SK-N-SH (cell line): Measurements from ENCODE around the gene CHST9. TPM values are rescaled to one million over a fixed set of nuclear protein-coding genes. Genes with fewer than 3 reads are reported as not detected.

Experiments used
- CTCF ChIA-PET: fragments of 300-600, 350-600 bp; formaldehyde crosslinking; extraction: SDS; loops from one replicate; lab custom pipeline; 2021; lab: Yijun Ruan, JAX
- POLR2A ChIA-PET: fragments of 350-600 bp; sonication (Branson Sonifier 250); formaldehyde crosslinking; extraction: SDS; loops from one replicate; lab custom pipeline; 2020; ENCODE audit warnings: antibody characterized with exemption, inconsistent platforms; lab: Yijun Ruan, JAX
- DNase-seq: peaks from one replicate; pipeline ENCODE4 v3.0.0; 2012
- H2AFZ ChIP-seq: fragments of 200-600 bp; sonication (generic); 2 replicates; pipeline ENCODE4 v1.8.1; 2016; ENCODE audit warnings: antibody characterized with exemption, mild to moderate bottlenecking, low read depth
- H3F3A ChIP-seq: fragments of 200-600 bp; sonication (generic); replicated peaks from 2 replicates; pipeline ENCODE3; 2016; ENCODE audit warnings: antibody characterized with exemption, mild to moderate bottlenecking; ENCODE audit not compliant: insufficient read depth
- H3K27ac ChIP-seq, 2 experiments: fragments of 200-500 bp in 1 of 2; fragments of 200-600 bp in 1 of 2; sonication (Bioruptor generic) in 1 of 2; sonication (generic), shearing (Covaris generic) in 1 of 2; 2 replicates each; pipeline versions ENCODE4 v1.5.1 to v1.6.1; 2014 to 2016; ENCODE audit warnings: low read depth in 2 of 2, inconsistent platforms in 1 of 2, low read length in 1 of 2, mild to moderate bottlenecking in 1 of 2, mixed read lengths in 1 of 2
- H3K27me3 ChIP-seq: fragments of 200-600 bp; sonication (generic), shearing (Covaris generic); 2 replicates; pipeline ENCODE4 v1.6.1; 2016; ENCODE audit warnings: mixed run types; ENCODE audit not compliant: insufficient read depth
- H3K36me3 ChIP-seq, 2 experiments: fragments of 200-500 bp in 1 of 2; fragments of 200-600 bp in 1 of 2; sonication (Bioruptor generic) in 1 of 2; sonication (generic) in 1 of 2; replicated peaks in 1 of 2; 2 replicates each; pipeline versions ENCODE3 to v1.5.1; 2014 to 2016; ENCODE audit warnings: low read length in 1 of 2, mild to moderate bottlenecking in 1 of 2; ENCODE audit not compliant: insufficient read depth in 2 of 2, control insufficient read depth in 1 of 2
- H3K4me1 ChIP-seq, 2 experiments: fragments of 200-500 bp in 1 of 2; fragments of 200-600 bp in 1 of 2; sonication (Bioruptor generic) in 1 of 2; sonication (generic), shearing (Covaris generic) in 1 of 2; 2 replicates each; pipeline versions ENCODE4 v1.5.1 to v1.6.1; 2014 to 2016; ENCODE audit warnings: low read depth in 1 of 2, low read length in 1 of 2, mixed run types in 1 of 2; ENCODE audit not compliant: insufficient read depth in 2 of 2, control insufficient read depth in 1 of 2
- H3K4me2 ChIP-seq: fragments of 200-600 bp; sonication (generic), shearing (Covaris generic); 2 replicates; pipeline ENCODE4 v1.6.1; 2017; ENCODE audit warnings: mixed run types
- H3K4me3 ChIP-seq, 2 experiments: fragments of 200-500 bp in 1 of 2; fragments of 200-600 bp in 1 of 2; sonication (Bioruptor generic) in 1 of 2; sonication (generic), shearing (Covaris generic) in 1 of 2; 2 replicates each; pipeline versions ENCODE4 v1.5.1 to v1.8.1; 2014 to 2016; ENCODE audit warnings: low read depth in 2 of 2, inconsistent platforms in 1 of 2, low read length in 1 of 2, mild to moderate bottlenecking in 1 of 2, mixed read lengths in 1 of 2, moderate library complexity in 1 of 2
- H3K79me2 ChIP-seq: fragments of 200-600 bp; sonication (generic); 2 replicates; pipeline ENCODE4 v1.8.1; 2017; ENCODE audit warnings: mild to moderate bottlenecking; ENCODE audit not compliant: insufficient read depth
- H3K9ac ChIP-seq: fragments of 200-600 bp; sonication (generic); 2 replicates; pipeline ENCODE4 v1.6.1; 2017; ENCODE audit warnings: mixed run types
- H3K9me2 ChIP-seq: fragments of 200-600 bp; sonication (generic); 2 replicates; pipeline ENCODE4 v1.6.1; 2017; ENCODE audit warnings: mixed run types
- H3K9me3 ChIP-seq: fragments of 200-600 bp; sonication (generic); 2 replicates; pipeline ENCODE4 v1.6.1; 2017; ENCODE audit warnings: mixed run types, mild to moderate bottlenecking, moderate library complexity
- H4K20me1 ChIP-seq: fragments of 200-600 bp; sonication (generic); 2 replicates; pipeline ENCODE4 v1.6.1; 2017; ENCODE audit warnings: mild to moderate bottlenecking, mixed run types; ENCODE audit not compliant: insufficient read depth
- ELF1 ChIP-seq: IDR thresholded peaks from 2 replicates; pipeline ENCODE4 v1.4.0; 2012
- FOSL2 ChIP-seq: IDR thresholded peaks from 2 replicates; pipeline ENCODE4 v1.4.0; 2012; ENCODE audit warnings: low read depth, mild to moderate bottlenecking, moderate library complexity, borderline replicate concordance
- FOXM1 ChIP-seq: IDR thresholded peaks from 2 replicates; pipeline ENCODE4 v1.4.0; 2012; ENCODE audit warnings: low read depth, mild to moderate bottlenecking
- GABPA ChIP-seq: IDR thresholded peaks from 2 replicates; pipeline ENCODE4 v1.4.0; 2012; ENCODE audit warnings: low read depth, mild to moderate bottlenecking
- IRF3 ChIP-seq: fragments of 150-350 bp; IDR thresholded peaks from 2 replicates; pipeline ENCODE4 v1.6.1; 2016; ENCODE audit warnings: mild to moderate bottlenecking, low read depth, low read length
- JUND ChIP-seq: IDR thresholded peaks from 2 replicates; pipeline ENCODE4 v1.4.0; 2012
- MAX ChIP-seq: IDR thresholded peaks from 2 replicates; pipeline ENCODE4 v1.4.0; 2012; ENCODE audit warnings: low read depth
- MXI1 ChIP-seq: IDR thresholded peaks from 2 replicates; pipeline ENCODE4 v1.6.1; 2012; ENCODE audit warnings: mild to moderate bottlenecking, low read depth, low read length, improper control_type of control experiment
- NFIC ChIP-seq: IDR thresholded peaks from 2 replicates; pipeline ENCODE4 v1.4.0; 2012; ENCODE audit warnings: borderline replicate concordance
- PBX3 ChIP-seq: IDR thresholded peaks from 2 replicates; pipeline ENCODE4; 2012
- RCOR1 ChIP-seq: fragments of 150-350 bp; IDR thresholded peaks from 2 replicates; pipeline ENCODE4 v1.6.1; 2017; ENCODE audit warnings: antibody characterized with exemption, low read length
- REST ChIP-seq: IDR thresholded peaks from 2 replicates; pipeline ENCODE4 v1.6.1; 2012; ENCODE audit warnings: mild to moderate bottlenecking, low read depth, low read length, moderate library complexity
- RXRA ChIP-seq: IDR thresholded peaks from 2 replicates; pipeline ENCODE4 v1.4.0; 2012; ENCODE audit warnings: low read depth, mild to moderate bottlenecking, borderline replicate concordance
- SMC3 ChIP-seq: IDR thresholded peaks from 2 replicates; pipeline ENCODE4 v1.6.1; 2012; ENCODE audit warnings: low read depth, low read length, improper control_type of control experiment
- TAF1 ChIP-seq: IDR thresholded peaks from 2 replicates; pipeline ENCODE4 v1.6.1; 2012; ENCODE audit warnings: low read depth, mild to moderate bottlenecking, low read length, moderate library complexity, borderline replicate concordance
- TEAD4 ChIP-seq: IDR thresholded peaks from 2 replicates; pipeline ENCODE4 v1.4.0; 2012; ENCODE audit warnings: mild to moderate bottlenecking, borderline replicate concordance; ENCODE audit not compliant: insufficient read depth
- USF2 ChIP-seq: fragments of 150-350 bp; IDR thresholded peaks from 2 replicates; pipeline ENCODE4 v1.6.1; 2017; ENCODE audit warnings: antibody characterized with exemption, low read length, low read depth, borderline replicate concordance
- YY1 ChIP-seq: IDR thresholded peaks from 2 replicates; pipeline ENCODE4 v1.4.0; 2012; ENCODE audit warnings: low read depth, mild to moderate bottlenecking
- WGBS: methylation state at CpG from one replicate; pipeline ENCODE4 v1.1.6; 2017; ENCODE audit warnings: low lambda C conversion rate; 5-methylcytosine and 5-hydroxymethylcytosine counted together
- polyA plus RNA-seq, 3 experiments: library from polyadenylated mRNA; depleted of rRNA; stranded (reverse); fragments of >200 nt; gene quantifications; 2 replicates each; pipeline ENCODE4 v1.2.3, GENCODE V29; 2012

The CHST9 gene
- polyA plus RNA-seq, 1 of the 3 experiments (the other 2 are of a cell fraction), result not detected

- TF ChIP-seq IRF3 (no peak), JUND (no peak)
Observed at GRCh38 chr18:27185897-27186296, 789 bp upstream of the CHST9 start (continued).

- Histone ChIP-seq H3K36me3 (no peaks in the 10 kb centered on the region), H3K79me2 (no peaks in the 10 kb centered on the region), H3K27ac (no peak overlapping the region), H3K9ac (no peak overlapping the region), H3K9me2 (no peaks in the 10 kb centered on the region), H3F3A (no peaks in the 10 kb centered on the region), H3K4me1 (peaks cover 0 to 4% of the 10 kb centered on the region in 2 experiments; a peak in 1 of 4 replicates), H3K4me2 (no peak overlapping the region), H3K4me3 (peak overlapping the region in 1 of 2 experiments; percentile 39; a peak in 1 of 4 replicates), H3K9me3 (no peaks in the 10 kb centered on the region), H4K20me1 (no peaks in the 10 kb centered on the region), H3K27me3 (peaks cover 23% of the 10 kb centered on the region; the same call in 1 of the 2 replicates), H2AFZ (no peak overlapping the region)
- POLR2A ChIA-PET, result interaction anchor here (0.5 to 0.6 kb wide), 2 partner anchors 44 to 289 kb away, joined by 3 to 6 read pairs; no protein-coding TSS in a partner anchor
- 24% methylated on average over 23 of the region's 33 CpGs for WGBS
- no peak for TF ChIP-seq FOXM1
- TF ChIP-seq MAX, result no peak
- TF ChIP-seq USF2, result no peak
- TF ChIP-seq NFIC, result no peak
- TF ChIP-seq RCOR1, result no peak
- no peak for TF ChIP-seq REST
- TF ChIP-seq GABPA, result no peak
- TF ChIP-seq PBX3, result no peak
- TF ChIP-seq MXI1, result no peak
- TF ChIP-seq FOSL2, result no peak
- TF ChIP-seq YY1, result no peak
- no peak for TF ChIP-seq TEAD4
- TF ChIP-seq TAF1, result no peak
- no peak for TF ChIP-seq RXRA
- no peak for TF ChIP-seq SMC3
- no peak for TF ChIP-seq ELF1
- DNase-seq, result peak; percentile 43
- CTCF ChIA-PET, result interaction anchor here (0.8 to 1.6 kb wide), 3 partner anchors 17 to 371 kb away, joined by 3 to 4 read pairs (median 3); no protein-coding TSS in a partner anchor
Observed at GRCh38 chr18:27184115-27185024, 738 bp downstream of the CHST9 start.
